Suprapubic skin (tissue), 3 donors: ENCODE results near the gene PABPN1.
"Not testable (repeated sequence)": the region's sequence is repeated elsewhere in the genome, so short reads cannot be mapped to it uniquely, and the experiment has no call there.

Source experiments
- POLR2AphosphoS5 ChIP-seq, 3 donors: sonication (generic); formaldehyde crosslinking; IDR thresholded peaks; one replicate each; pipeline ENCODE4 v1.6.1; 2017; ENCODE audit warnings: antibody characterized with exemption in 3 of 3
- TF ChIP-seq, protein P1 (sequence below), 2 donors: fragments of 200-600 bp in 1 of 2; fragments of 450-650 bp in 1 of 2; sonication (generic) in 1 of 2; IDR thresholded peaks; one replicate each; pipeline ENCODE4 v1.5.1; 2016 to 2019; ENCODE audit warnings: antibody characterized with exemption in 2 of 2, mild to moderate bottlenecking in 1 of 2, moderate library complexity in 1 of 2

DNA sequence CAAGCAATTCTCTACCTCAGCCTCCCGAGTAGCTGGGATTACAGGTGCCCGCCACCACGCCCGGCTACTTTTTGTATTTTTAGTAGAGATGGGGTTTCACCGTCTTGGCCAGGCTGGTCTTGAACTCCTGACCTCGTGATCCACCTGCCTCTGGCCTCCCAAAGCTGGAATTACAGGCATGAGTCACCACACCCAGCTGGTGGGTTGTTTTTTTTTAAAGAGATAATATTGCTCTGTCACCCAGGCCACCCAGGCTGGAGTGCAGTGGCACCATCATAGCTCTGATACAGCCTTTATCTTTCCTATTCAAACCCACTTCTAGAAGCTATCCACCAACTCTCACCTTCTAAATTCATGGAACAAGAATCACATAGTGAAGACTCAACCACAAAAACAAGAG, 43.3 kb upstream of the PABPN1 start:
- TF ChIP-seq, protein P1, sequence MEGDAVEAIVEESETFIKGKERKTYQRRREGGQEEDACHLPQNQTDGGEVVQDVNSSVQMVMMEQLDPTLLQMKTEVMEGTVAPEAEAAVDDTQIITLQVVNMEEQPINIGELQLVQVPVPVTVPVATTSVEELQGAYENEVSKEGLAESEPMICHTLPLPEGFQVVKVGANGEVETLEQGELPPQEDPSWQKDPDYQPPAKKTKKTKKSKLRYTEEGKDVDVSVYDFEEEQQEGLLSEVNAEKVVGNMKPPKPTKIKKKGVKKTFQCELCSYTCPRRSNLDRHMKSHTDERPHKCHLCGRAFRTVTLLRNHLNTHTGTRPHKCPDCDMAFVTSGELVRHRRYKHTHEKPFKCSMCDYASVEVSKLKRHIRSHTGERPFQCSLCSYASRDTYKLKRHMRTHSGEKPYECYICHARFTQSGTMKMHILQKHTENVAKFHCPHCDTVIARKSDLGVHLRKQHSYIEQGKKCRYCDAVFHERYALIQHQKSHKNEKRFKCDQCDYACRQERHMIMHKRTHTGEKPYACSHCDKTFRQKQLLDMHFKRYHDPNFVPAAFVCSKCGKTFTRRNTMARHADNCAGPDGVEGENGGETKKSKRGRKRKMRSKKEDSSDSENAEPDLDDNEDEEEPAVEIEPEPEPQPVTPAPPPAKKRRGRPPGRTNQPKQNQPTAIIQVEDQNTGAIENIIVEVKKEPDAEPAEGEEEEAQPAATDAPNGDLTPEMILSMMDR (IDR thresholded peaks at IDR 0.05), result not testable (repeated sequence)
- TF ChIP-seq POLR2AphosphoS5 (IDR thresholded peaks at IDR 0.05), result not testable (repeated sequence)
